HG02973 (cell line): Measurements from ENCODE around the gene ABCG5.

ENCODE experiments used
- ATAC-seq: cut with Tn5 transposase; IDR thresholded peaks from one replicate; pipeline ENCODE4 v1.9.1; 2021; ENCODE audit warnings: moderate library complexity; ENCODE audit not compliant: unreplicated experiment

ABCG5 gene

DNA sequence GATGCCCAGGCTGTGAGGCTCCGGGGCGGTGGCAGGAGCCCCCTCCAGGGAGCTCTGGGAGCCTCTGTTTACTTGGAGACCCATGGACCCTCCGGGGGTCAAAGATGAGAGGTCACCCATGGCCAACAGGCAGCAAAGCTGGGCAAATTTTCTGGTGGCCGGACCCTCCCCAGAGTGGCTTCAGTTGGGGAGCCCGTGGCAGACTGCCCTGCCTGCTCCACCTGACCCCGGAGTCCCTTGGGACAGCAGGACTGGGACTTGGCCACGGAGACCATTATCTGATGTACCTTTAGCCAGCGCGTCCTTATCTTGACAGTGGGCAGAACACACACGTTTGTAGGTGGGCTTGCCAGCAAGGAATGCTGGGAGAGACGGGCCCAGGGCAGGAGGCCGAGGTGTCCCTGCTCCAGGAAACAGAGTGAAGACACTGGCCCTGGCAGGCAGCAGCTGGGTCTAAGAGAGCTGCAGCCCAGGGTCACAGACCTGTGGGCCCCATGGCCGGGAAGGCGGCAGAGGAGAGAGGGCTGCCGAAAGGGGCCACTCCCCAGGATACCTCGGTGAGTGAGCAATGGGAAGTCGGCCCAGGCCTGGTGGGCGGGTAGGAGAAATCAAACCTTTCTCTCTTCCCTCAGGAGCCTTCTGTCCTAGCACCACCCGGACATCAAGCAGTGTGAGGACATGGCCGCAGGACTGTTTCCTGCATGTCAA is at the start of gene ABCG5, which contains the start of gene ABCG8:
ABCG5 (minus strand) TSS at position 280 of the 708 bp plus-strand sequence; CDS start at position 120, 160 bp downstream.
ABCG8 (plus strand) TSS at position 412 of the 708 bp plus-strand sequence; CDS start at position 495, 83 bp downstream.
- ATAC-seq = no peak

- ATAC-seq = no peak
Measured at GRCh38 chr2:43887176-43887575, 48.5 kb upstream of the ABCG5 start.

DNA sequence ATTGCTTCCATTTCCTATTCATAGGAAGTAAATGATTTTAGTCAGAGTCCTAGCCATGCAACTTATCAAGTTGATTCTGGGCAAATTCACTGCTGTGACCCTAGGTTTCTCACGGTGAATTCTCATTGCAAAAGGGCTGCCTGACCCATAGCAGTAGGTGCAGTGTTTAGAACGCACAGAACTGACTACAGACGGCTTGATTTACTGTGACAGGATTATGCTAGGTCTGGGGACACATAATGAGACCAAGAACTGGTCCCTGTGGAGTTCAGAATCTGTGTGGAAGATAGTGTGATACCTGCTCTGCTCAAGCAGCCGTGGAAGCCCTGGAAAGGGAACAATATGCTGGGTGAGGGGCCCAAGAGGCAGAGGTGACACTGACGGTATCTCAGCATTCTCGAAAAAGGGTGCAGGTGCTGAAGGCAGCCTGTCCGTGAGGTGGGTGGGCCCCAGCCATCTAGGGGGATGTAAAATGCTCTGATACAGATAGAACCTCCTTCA is 46.5 kb upstream of the ABCG5 start:
- ATAC-seq = no peak

GRCh38 chr2:43884689-43885088 is 46.0 kb upstream of the ABCG5 start:
- no peak for ATAC-seq

- ATAC-seq = no peak
Measured at GRCh38 chr2:43882312-43882711, 43.7 kb upstream of the ABCG5 start.

DNA sequence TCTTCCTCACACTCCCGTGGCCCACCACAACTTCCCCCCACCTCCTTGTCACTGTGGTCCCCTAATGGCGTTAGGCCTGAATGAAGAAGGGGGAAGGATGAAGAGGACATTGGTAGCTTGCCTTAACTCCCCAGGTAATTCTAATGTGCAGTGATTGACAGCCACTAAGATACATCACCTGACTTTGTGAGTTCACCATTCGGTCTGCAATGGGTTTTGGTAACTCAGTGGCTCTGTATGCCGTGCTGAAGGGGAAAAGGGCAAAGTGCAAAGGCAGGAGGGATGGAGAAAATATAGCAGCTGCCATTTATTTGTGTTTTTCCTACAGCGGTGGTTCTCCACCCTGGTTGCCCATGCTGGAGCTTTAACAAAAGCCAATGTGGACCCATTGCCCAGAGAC is 42.3 kb upstream of the ABCG5 start:
- no peak for ATAC-seq

DNA sequence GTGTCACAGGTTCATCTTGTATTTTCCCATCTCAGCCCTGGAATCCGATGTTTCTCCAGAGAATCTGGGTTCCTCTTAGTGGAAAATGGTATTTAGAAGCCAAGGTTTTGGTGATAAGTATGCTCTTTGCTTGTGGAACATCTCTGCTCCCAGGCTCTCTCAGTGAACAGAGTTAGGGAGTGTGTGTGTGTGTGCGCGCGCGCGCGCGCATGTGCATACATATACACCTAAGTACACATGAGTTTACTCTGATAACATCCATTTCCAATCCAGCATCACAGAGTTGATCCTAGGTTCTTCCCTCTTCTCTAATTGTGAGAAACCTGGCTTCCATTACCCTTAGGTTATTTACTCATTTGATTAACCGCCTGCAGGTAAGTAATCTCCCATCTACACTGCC is 41.8 kb upstream of the ABCG5 start:
- ATAC-seq = no peak

GRCh38 chr2:43879261-43879660 is 40.6 kb upstream of the ABCG5 start:
- ATAC-seq = no peak

DNA sequence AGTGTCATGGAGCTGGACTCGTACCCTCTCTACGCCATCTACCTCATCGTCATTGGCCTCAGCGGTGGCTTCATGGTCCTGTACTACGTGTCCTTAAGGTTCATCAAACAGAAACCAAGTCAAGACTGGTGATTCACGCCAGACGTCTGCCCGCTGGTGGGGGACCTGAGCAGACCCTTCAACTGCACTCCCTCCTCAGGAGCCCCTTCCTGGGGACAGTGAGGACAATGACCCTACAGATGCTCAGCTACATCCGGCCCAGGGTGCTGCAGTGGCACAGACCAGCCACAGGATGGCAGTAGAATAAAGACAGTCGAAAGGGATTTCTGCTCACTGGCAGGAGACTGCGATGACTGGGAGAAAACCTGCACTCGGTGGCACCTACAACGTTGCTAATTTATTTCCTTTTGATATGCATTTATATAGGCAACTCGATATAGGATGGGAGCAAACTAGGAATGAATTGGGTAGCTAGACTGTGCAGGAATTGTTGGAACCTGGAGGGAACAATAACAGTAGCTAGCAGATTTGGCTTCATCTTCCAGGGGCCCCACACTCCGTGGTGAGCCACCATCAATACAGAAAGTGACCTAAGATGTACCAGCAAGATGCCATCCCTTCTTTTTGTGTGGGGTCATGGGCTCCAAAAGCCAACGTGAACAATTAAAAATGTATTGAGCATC is 39.3 kb upstream of the ABCG5 start:
- ATAC-seq = peak; percentile 73

- no peak for ATAC-seq
Measured at GRCh38 chr2:43874776-43875451, 36.3 kb upstream of the ABCG5 start.

GRCh38 chr2:43872151-43872550 is 33.5 kb upstream of the ABCG5 start:
- no peak for ATAC-seq

DNA sequence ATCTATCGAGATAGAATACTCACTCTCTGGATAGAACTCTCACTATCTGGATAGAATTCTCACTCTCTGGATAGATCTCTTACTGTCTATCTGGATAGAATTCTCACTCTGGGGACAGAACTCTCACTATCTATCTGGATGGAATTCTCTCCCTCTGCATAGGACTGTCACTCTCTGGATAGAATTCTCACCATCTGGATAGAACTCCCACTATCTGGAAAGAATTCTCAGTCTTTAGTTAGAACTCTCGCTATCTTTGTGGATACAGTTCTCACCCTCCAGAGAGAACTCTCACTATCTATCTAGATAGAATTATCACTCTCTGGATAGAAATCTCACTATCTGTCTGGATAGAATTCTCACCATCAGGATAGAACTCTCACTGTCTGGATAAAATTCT is 16.7 kb upstream of the ABCG5 start:
- no peak for ATAC-seq

- no peak for ATAC-seq
Measured at GRCh38 chr2:43854671-43855070, 16.0 kb upstream of the ABCG5 start.

DNA sequence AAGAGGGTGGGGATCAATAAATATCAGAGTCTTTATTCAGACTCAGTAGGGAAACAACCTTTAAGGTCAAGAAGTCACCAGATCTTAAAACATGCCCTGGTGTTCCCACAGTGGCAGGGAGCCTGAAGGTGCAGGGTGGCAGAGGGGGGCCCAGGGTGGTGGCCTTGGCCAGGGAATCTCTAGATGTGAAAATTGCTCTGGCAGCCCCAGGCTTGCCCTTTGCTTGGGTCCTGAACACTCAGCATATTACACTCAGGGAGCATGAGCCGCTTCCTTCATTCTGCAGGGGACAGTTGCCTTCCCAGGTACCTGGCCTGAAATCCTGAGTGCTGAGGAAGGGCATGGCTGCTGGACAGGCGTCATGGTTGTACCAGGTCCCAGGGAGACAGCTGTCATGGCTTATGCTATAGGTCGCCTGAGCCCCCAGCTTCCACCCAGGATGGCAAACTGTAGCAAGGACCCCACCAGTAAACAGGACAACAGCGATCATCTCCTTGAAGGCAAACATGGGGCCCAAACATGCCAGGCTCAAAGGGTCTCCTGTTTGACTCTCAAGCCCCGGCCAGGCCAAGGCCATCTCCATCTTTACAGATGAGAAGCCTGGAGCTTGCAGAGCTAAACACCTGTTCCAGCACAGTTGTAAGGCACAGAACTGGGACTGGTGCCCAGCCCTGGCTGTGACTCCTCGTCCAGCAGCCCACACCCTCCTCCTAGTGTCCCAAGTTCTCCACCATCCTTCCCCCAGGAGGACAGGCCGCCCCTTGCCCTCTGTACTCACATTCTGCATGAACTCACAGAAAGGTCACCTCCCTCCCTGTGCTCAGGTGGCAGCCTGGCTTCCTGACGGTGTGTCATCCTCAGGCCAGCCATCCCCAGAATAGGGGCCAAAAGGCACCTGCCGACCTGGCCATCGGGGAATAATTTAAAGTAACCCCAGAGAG is 14.8 kb upstream of the ABCG5 start:
- no peak for ATAC-seq

- no peak for ATAC-seq
Measured at GRCh38 chr2:43852196-43852730, 13.6 kb upstream of the ABCG5 start.

- no peak for ATAC-seq
Measured at GRCh38 chr2:43851011-43851980, 12.7 kb upstream of the ABCG5 start.

DNA sequence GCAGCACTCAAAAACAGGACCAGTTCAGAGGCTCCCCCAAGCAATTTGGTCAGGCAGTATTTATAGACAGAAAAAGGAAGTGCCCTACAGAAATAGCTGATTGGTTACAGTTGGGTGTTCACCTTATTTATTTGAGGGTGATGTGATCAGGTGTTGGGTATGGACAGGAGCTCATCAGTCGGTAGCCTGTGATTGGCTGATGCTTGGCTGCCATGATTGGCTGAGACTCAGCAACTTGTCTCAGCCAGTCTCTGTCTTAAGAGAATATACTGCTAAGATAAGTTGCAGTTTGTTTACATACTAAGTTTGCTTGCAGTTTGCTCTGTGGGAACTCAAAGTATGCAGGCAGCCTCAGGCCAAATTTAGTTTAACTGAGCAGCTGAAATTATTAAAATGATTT is 9.6 kb upstream of the ABCG5 start:
- no peak for ATAC-seq

- no peak for ATAC-seq
Measured at GRCh38 chr2:43846140-43846793, 7.6 kb upstream of the ABCG5 start.

DNA sequence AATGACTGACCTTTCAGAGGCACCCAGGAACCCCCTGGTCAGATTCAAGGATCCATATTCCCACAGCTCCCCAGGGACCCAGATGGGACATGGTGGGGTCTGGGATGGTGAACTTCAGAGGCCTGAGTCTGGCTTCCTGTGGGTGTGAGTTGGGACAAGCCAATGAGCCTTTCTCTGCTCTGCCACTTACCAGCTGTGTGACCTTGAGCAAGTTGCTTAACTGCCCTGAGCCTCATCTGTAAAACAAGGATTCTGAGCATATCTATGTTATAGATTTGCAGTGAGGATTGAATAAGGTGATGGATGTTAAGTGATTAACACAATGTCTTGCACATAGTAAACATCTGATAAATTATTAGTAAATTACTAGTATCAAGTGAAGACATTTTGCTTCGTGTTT is 6.5 kb upstream of the ABCG5 start:
- no peak for ATAC-seq
